ENCODE data around the gene LRFN4.

LRFN4 gene

DNA sequence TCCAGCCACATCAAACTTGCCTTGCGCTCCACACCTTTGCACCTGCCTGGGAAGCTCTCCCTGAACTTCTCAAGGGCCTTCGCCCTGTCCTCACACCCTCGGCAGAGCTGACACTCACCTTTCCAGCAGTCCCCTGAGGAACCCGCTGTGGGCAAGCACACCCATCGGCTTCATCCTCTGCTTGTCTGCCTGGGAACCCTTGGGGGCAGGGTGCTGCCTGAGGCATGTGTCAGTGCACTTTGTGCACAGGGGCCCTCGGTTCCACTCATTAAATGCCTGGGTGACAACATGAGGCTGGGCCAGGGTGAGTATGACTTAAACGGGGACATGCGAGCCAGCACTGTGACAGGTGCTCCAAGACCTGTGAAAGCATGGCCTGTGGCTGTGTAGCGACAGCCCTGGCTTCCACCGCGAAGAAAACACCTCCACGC lies 2.6 kb upstream of the LRFN4 start:
- Histone ChIP-seq H3K4me3 (ENCODE audit: low read depth, low read length) (no peak overlapping the region), H3K4me2 (ENCODE audit: low read length) (no peak overlapping the region), H3K9ac (no peak overlapping the region), H3K9me3 (ENCODE audit: control insufficient read depth, low read length) (no peaks in the 10 kb centered on the region), H3K4me1 (no peaks in the 10 kb centered on the region), H3K27me3 (ENCODE audit: control insufficient read depth, insufficient read depth, low read length) (no peaks in the 10 kb centered on the region), H2AFZ (no peak overlapping the region), H3K36me3 (ENCODE audit: control insufficient read depth, insufficient read depth, low read length) (no peaks in the 10 kb centered on the region), H3K79me2 (no peaks in the 10 kb centered on the region), H3K27ac (no peak overlapping the region)
- TF ChIP-seq, protein P1, sequence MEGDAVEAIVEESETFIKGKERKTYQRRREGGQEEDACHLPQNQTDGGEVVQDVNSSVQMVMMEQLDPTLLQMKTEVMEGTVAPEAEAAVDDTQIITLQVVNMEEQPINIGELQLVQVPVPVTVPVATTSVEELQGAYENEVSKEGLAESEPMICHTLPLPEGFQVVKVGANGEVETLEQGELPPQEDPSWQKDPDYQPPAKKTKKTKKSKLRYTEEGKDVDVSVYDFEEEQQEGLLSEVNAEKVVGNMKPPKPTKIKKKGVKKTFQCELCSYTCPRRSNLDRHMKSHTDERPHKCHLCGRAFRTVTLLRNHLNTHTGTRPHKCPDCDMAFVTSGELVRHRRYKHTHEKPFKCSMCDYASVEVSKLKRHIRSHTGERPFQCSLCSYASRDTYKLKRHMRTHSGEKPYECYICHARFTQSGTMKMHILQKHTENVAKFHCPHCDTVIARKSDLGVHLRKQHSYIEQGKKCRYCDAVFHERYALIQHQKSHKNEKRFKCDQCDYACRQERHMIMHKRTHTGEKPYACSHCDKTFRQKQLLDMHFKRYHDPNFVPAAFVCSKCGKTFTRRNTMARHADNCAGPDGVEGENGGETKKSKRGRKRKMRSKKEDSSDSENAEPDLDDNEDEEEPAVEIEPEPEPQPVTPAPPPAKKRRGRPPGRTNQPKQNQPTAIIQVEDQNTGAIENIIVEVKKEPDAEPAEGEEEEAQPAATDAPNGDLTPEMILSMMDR (IDR thresholded peaks at IDR 0.05): no peak

DNA sequence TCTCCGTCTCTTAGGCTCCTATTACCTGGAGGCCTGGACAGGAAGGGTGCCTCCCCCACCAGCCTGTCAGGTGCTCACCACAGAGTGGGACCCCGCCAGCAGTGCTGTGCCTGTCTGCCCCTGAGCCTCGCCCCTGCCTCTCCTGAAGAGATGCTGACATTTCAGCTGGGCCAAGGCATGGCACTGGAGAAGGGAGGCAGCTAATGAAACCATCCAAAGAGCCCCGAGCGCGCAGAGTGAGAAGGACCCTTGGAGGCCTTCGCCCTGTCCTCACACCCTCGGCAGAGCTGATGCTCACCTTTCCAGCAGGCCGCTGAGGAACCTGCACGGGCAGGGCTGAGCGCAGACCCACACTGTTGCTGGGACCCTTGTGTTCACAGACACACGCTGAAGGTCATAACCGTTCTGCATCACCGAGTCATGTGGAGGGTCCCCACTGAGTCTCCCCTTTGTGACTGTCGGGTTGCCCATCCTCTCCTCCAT lies 2.1 kb upstream of the LRFN4 start:
- Histone ChIP-seq H3K36me3 (ENCODE audit: control insufficient read depth, insufficient read depth, low read length) (no peaks in the 10 kb centered on the region), H3K4me1 (no peaks in the 10 kb centered on the region), H3K4me2 (ENCODE audit: low read length) (no peak overlapping the region), H2AFZ (no peak overlapping the region), H3K27me3 (ENCODE audit: control insufficient read depth, insufficient read depth, low read length) (no peaks in the 10 kb centered on the region), H3K9me3 (ENCODE audit: control insufficient read depth, low read length) (no peaks in the 10 kb centered on the region), H3K27ac (no peak overlapping the region), H3K79me2 (no peaks in the 10 kb centered on the region), H3K9ac (no peak overlapping the region), H3K4me3 (ENCODE audit: low read depth, low read length) (no peak overlapping the region)
- TF ChIP-seq, protein P1 (IDR thresholded peaks at IDR 0.05): no peak

- Histone ChIP-seq H3K9ac (no peak overlapping the region), H3K4me3 (ENCODE audit: low read depth, low read length) (peak overlapping the region; percentile 55), H3K9me3 (ENCODE audit: control insufficient read depth, low read length) (no peaks in the 10 kb centered on the region), H3K4me1 (no peaks in the 10 kb centered on the region), H3K27ac (peak overlapping the region; percentile 54), H3K36me3 (ENCODE audit: control insufficient read depth, insufficient read depth, low read length) (no peaks in the 10 kb centered on the region), H3K79me2 (no peaks in the 10 kb centered on the region), H3K4me2 (ENCODE audit: low read length) (peak overlapping the region; percentile 60), H3K27me3 (ENCODE audit: control insufficient read depth, insufficient read depth, low read length) (no peaks in the 10 kb centered on the region), H2AFZ (peak overlapping the region; percentile 65)
- TF ChIP-seq, protein P1 (IDR thresholded peaks at IDR 0.05): no peak
Observed at GRCh38 chr11:66855574-66856495, 1.0 kb upstream of the LRFN4 start.

- H3K27me3 ChIP-seq (ENCODE audit: control insufficient read depth, insufficient read depth, low read length): no peaks in the 10 kb centered on the region
- no peak overlapping the region for H3K9ac ChIP-seq
- H3K4me2 ChIP-seq (ENCODE audit: low read length): no peak overlapping the region
- H3K27ac ChIP-seq: no peak overlapping the region
- TF ChIP-seq, protein P1 (IDR thresholded peaks at IDR 0.05): no peak
- H3K4me1 ChIP-seq: no peaks in the 10 kb centered on the region
- H2AFZ ChIP-seq: no peak overlapping the region
- H3K79me2 ChIP-seq: no peaks in the 10 kb centered on the region
- H3K36me3 ChIP-seq (ENCODE audit: control insufficient read depth, insufficient read depth, low read length): no peaks in the 10 kb centered on the region
- no peaks in the 10 kb centered on the region for H3K9me3 ChIP-seq (ENCODE audit: control insufficient read depth, low read length)
- H3K4me3 ChIP-seq (ENCODE audit: low read depth, low read length): no peak overlapping the region
Observed at GRCh38 chr11:66857234-66857926, 516 bp downstream of the LRFN4 start.
